Activated CD4-positive, CD25-positive, alpha-beta regulatory T cell treated with anti-CD3 and anti-CD28 coated beads, Interleukin-2, amount 50 U/mL, for 16 hours (primary cell): ENCODE results near the gene CCDC187.

Experiments used
- DNase-seq: peaks from one replicate; pipeline ENCODE4 v3.0.0-alpha.2; 2020; ENCODE audit warnings: low read depth, low spot score

CCDC187 gene

GRCh38 chr9:136225748-136226679, 77.9 kb downstream of the CCDC187 start:
- peak; percentile 39 for DNase-seq

DNA sequence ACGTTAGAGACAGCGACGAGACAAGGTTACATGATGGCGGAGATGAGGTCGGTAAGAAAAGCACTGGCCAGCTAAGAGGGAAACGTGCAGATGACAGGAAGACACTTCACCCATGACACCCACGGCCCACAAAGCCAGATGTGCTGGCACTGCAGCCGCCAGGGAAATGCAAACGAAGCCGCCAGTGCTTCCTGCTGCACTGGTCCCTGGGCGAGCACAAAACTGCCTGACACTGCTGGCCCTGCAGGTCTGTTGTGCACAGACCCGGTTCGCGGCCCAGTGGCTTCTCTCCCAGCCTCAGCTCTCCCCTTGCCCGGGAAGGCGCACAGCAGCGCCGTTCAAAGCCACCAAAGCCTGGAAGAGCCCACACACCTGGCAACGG, 78.5 kb downstream of the CCDC187 start:
- no peak for DNase-seq

GRCh38 chr9:136223871-136224640, 79.8 kb downstream of the CCDC187 start:
- DNase-seq, result no peak

- no peak for DNase-seq
These were observed 81.0 kb downstream of the CCDC187 start for GRCh38 chr9:136222906-136223285.

GRCh38 chr9:136222166-136222905, 81.6 kb downstream of the CCDC187 start:
- DNase-seq, result no peak

DNA sequence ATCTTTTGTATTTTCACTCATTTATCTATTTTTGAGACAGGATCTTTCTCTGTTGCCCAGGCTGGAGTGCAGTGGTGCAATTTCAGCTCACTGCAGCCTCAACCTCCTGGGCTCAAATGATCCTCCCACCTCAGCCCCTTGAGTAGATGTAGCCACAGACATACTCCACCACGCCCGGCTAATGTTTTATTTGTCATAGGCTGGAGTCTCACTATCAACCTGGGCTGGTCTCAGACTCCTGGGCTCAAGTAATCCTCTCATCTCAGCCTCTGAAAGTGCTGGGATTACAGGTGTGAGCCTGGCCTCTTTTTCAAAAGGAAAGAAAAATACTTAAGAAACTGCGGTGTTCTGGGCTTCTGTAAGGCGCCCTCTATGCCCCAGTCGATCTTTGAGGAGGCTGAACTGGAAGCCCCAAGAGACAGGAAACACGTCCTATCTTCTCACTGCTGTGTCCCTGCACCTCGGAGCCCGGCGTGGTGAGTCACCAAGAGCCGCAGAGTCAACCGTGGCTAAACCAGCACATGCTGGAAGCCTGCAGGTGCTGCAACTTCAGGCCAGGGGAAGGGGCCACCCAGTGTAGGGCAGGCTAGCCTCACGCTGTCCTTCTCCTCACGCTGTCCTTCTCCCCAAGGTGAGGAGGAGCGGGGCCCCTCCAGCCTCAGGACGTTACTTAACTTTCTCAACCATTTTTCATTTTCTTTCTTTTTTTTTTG, 83.7 kb downstream of the CCDC187 start:
- DNase-seq, result no peak

DNA sequence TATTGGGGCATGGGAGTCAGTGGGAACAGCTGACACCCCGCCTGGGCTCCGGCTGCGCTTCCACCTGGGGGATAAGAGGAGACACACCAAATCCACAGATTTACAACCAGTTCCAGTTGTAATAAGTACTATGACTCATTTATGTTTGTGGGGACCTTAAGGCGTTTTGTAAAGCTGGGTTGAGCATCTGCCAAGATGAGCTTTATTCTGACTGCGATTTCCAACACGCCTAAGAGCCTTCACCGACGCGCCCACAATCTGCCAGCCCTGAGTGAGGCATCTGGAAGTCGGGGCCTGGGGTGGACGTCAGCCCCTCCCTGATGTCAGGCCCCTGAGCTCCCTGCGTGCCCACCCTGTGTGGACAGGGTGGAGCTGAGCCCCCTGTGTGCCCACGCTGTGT, 84.6 kb downstream of the CCDC187 start:
- no peak for DNase-seq

DNA sequence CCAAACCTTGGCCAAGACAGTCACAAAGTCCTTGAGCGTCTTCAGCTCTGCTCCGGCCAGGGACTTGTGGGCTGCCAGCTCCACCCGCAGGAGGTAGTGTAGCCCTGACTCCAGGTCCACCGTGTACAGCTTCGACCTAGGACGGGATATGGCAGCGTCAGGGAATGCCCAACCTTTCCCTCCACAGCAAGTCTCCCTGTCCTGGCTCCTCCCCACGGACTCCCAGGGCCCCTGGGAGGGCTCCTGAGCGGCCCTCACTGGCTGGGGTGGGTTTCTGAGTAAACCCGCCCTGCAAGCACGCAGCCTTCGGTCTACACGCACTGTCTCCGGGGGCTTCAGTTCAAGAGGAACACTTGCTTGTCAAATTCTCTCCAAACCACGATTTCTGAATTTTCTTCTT, 85.2 kb downstream of the CCDC187 start:
- DNase-seq, result no peak

DNA sequence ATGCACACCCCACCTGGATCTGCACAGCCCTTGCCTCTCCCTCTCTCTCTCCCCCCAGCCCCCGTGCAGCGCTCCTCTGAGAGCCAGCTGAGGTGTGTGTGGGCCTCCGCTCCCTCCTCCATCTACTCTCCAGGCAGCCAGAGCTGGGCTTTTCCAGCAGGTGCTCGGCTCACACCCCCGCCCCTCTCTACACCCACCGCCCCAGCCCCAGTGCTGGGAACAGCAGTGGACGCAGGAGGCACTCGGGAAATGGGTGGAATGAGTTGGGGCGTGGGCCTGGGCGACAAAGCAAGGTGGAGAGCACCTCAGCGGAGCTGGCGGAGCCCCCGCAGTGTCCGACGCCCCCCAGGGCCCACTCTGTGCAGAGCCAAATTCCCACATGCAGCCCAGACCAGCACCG, 85.6 kb downstream of the CCDC187 start:
- DNase-seq, result no peak

GRCh38 chr9:136216541-136217244, 87.2 kb downstream of the CCDC187 start:
- no peak for DNase-seq

DNA sequence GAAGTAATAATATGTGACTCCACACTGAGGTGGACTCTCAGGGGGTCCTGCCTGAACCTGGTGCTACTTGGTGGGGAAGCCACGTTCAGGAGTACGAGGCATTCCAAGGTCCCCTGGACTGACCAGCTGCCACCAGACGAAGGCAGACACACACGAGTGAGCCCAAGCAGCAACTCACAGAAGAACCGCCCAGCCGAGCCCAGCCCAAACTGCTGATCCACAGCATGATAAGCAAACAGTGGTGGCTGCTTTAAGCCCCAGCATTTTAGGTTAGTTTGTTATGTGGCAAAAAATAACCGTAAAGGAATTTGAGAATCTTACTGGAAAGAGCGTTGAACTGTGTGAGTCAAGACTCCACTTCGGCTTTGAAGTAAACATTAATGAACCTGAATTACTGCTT, 90.2 kb downstream of the CCDC187 start:
- DNase-seq, result no peak

GRCh38 chr9:136212345-136212950, 91.4 kb downstream of the CCDC187 start:
- no peak for DNase-seq

GRCh38 chr9:136211441-136212344, 92.2 kb downstream of the CCDC187 start:
- DNase-seq, result no peak

DNA sequence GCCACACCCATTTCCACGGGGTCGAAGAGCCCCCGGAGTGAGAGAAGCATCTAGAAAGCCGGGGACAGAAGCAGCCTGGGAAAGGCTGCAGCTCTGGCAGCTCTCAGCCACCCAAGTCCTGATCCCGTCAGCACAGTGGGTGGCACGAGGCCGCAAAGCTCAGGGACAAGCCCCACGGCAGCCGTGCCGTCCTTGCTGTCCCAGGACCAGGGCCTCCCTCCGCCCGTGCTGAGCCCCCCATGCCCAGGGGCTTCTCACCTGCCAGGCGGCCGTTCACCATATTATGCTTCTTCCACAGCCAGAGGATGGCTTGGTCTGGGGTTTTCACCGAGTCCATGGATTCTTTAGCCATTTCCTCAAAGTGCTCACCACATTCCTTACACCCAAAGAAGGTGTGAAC, 92.9 kb downstream of the CCDC187 start:
- no peak for DNase-seq

DNA sequence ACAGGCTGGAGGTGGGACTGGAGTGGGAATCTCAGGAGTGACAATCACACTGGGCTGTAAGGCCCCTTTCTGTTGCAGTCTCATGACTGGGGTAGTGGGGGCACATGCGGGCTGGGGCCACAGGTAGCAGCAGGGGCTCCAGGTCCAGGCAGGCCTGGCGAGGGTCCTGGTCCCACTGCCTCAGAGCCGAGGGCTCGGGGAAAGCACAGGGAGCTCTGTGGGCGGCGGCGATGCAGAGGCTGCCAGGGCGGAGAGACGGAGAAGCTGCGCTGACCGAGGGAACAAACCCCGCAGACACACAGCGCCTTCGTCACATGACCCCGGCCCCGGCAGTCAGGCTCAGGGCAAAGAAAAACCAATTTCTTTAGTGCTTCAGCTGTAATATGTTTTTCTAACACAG, 93.6 kb downstream of the CCDC187 start:
- DNase-seq, result no peak

GRCh38 chr9:136209786-136210185, 94.1 kb downstream of the CCDC187 start:
- DNase-seq, result no peak

- no peak for DNase-seq
These were observed 94.7 kb downstream of the CCDC187 start for GRCh38 chr9:136209232-136209631.

- no peak for DNase-seq
These were observed 95.2 kb downstream of the CCDC187 start for GRCh38 chr9:136208675-136209074.

DNA sequence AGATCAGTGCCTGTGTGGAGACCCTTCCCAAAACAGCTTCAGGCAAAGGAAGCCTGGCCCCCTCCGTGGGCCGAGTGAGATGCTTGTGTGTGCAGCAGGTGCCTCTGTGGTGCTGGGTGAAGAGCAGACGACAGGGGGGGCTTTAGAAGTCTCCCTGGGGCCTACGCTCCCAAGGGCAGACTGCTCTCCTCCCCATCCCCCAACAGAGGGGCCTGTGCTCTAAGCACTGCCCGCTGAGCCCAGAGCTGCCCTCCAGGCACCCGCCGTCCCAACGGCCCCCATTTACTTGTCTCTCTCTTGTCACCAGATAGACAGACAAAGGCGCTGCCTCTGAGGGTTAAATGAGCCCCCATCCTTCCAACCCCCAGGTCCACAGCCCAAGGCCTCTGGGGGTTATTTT, 96.3 kb downstream of the CCDC187 start:
- DNase-seq, result no peak
